SK-N-SH (cell line): Measurements from ENCODE around the gene DOCK3.

Source experiments
- EP300 ChIP-seq, 2 experiments: IDR thresholded peaks; 2 replicates each; pipeline versions ENCODE4 v1.4.0 to v1.6.1; 2012; ENCODE audit warnings: borderline replicate concordance in 1 of 2, low read depth in 1 of 2, low read length in 1 of 2
- JUND ChIP-seq: IDR thresholded peaks from 2 replicates; pipeline ENCODE4 v1.4.0; 2012
- RFX5 ChIP-seq: IDR thresholded peaks from 2 replicates; pipeline ENCODE4 v1.6.1; 2012; ENCODE audit warnings: mild to moderate bottlenecking, improper control_type of control experiment, low read length
- TF ChIP-seq, protein P1 (sequence below): fragments of 200-600 bp; sonication (generic); IDR thresholded peaks from 2 replicates; pipeline ENCODE4 v1.6.1; 2017; ENCODE audit warnings: antibody characterized with exemption, mild to moderate bottlenecking, moderate library complexity
- TF ChIP-seq, protein P2 (sequence below): fragments of 150-350 bp; IDR thresholded peaks from 2 replicates; pipeline ENCODE4 v1.6.1; 2017; ENCODE audit warnings: antibody characterized with exemption, low read length, low read depth, borderline replicate concordance

DNA sequence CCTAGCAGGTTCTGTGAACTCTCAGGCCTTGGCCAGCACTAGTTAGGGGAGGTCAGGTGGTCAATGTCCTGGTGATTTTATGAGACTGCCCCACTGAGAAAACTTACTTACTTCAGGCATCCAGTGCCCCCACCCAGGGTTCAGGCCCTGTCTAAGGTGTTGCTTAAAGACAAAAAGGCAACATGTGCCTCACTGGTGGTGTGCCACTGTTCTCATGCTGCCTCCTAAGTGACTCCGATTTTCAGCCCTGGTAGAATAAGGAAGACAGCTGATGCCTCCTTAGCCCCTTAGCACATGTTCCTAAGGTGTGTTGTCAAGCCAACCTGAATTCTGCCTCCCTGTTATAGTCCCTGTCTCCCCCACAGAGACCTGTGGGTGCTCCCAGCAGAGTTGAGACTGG lies 721.7 kb downstream of the DOCK3 start:
- TF ChIP-seq RFX5 (no peak), JUND (no peak), EP300 (IDR thresholded peaks at IDR 0.05; ENCODE audit: borderline replicate concordance in 1 of 2, low read depth in 1 of 2, low read length in 1 of 2) (no peak)
- TF ChIP-seq, protein P1, sequence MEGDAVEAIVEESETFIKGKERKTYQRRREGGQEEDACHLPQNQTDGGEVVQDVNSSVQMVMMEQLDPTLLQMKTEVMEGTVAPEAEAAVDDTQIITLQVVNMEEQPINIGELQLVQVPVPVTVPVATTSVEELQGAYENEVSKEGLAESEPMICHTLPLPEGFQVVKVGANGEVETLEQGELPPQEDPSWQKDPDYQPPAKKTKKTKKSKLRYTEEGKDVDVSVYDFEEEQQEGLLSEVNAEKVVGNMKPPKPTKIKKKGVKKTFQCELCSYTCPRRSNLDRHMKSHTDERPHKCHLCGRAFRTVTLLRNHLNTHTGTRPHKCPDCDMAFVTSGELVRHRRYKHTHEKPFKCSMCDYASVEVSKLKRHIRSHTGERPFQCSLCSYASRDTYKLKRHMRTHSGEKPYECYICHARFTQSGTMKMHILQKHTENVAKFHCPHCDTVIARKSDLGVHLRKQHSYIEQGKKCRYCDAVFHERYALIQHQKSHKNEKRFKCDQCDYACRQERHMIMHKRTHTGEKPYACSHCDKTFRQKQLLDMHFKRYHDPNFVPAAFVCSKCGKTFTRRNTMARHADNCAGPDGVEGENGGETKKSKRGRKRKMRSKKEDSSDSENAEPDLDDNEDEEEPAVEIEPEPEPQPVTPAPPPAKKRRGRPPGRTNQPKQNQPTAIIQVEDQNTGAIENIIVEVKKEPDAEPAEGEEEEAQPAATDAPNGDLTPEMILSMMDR: no peak
- TF ChIP-seq, protein P2, sequence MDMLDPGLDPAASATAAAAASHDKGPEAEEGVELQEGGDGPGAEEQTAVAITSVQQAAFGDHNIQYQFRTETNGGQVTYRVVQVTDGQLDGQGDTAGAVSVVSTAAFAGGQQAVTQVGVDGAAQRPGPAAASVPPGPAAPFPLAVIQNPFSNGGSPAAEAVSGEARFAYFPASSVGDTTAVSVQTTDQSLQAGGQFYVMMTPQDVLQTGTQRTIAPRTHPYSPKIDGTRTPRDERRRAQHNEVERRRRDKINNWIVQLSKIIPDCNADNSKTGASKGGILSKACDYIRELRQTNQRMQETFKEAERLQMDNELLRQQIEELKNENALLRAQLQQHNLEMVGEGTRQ: no peak
